Parathyroid adenoma (tissue), 2 donors: Measurements from ENCODE around the gene FAM222A.

Experiments
- H2AFZ ChIP-seq: fragments of 300-600 bp; sonication (generic); one replicate; pipeline ENCODE4 v1.7.0; 2017; ENCODE audit warnings: antibody characterized with exemption, mild to moderate bottlenecking
- H3K27ac ChIP-seq: fragments of 300-600 bp; sonication (generic); one replicate; pipeline ENCODE4 v1.7.0; 2017
- H3K27me3 ChIP-seq: fragments of 300-600 bp; sonication (generic); one replicate; pipeline ENCODE4 v1.7.0; 2017; ENCODE audit warnings: low read length; ENCODE audit not compliant: control insufficient read depth, insufficient read depth
- H3K36me3 ChIP-seq: fragments of 300-600 bp; sonication (generic); one replicate; pipeline ENCODE4 v1.7.0; 2017; ENCODE audit warnings: low read length; ENCODE audit not compliant: control insufficient read depth, insufficient read depth
- H3K4me1 ChIP-seq: fragments of 300-600 bp; sonication (generic); one replicate; pipeline ENCODE4 v1.7.0; 2017; ENCODE audit warnings: control low read depth
- H3K4me2 ChIP-seq: fragments of 300-600 bp; sonication (generic); one replicate; pipeline ENCODE4 v1.7.0; 2017; ENCODE audit warnings: low read length
- H3K4me3 ChIP-seq: fragments of 300-600 bp; sonication (generic); one replicate; pipeline ENCODE4 v1.7.0; 2017; ENCODE audit warnings: low read depth, low read length
- H3K79me2 ChIP-seq: fragments of 300-600 bp; sonication (generic); one replicate; pipeline ENCODE4 v1.7.0; 2017; ENCODE audit warnings: control low read depth
- H3K9ac ChIP-seq: fragments of 300-600 bp; sonication (generic); one replicate; pipeline ENCODE4 v1.7.0; 2017; ENCODE audit warnings: mild to moderate bottlenecking
- H3K9me3 ChIP-seq: fragments of 300-600 bp; sonication (generic); one replicate; pipeline ENCODE4 v1.7.0; 2017; ENCODE audit warnings: low read length; ENCODE audit not compliant: control insufficient read depth
- CTCF ChIP-seq: fragments of 300-600 bp; sonication (generic); IDR thresholded peaks from one replicate; pipeline ENCODE4 v1.7.0; 2017; ENCODE audit warnings: antibody characterized with exemption, mild to moderate bottlenecking
- donor health status: primary hyperparathyroidism.

FAM222A gene

GRCh38 chr12:109730306-109731145, 16.9 kb downstream of the FAM222A start:
- H3K79me2 ChIP-seq, result no peaks in the 10 kb centered on the region
- no peak overlapping the region for H2AFZ ChIP-seq
- no peak for TF ChIP-seq CTCF
- H3K9ac ChIP-seq, result no peak overlapping the region
- no peaks in the 10 kb centered on the region for H3K27me3 ChIP-seq
- no peak overlapping the region for H3K4me3 ChIP-seq
- no peak overlapping the region for H3K27ac ChIP-seq
- no peaks in the 10 kb centered on the region for H3K9me3 ChIP-seq
- no peak overlapping the region for H3K4me2 ChIP-seq
- H3K4me1 ChIP-seq, result no peaks in the 10 kb centered on the region
- H3K36me3 ChIP-seq, result no peaks in the 10 kb centered on the region

GRCh38 chr12:109731231-109731731, 17.7 kb downstream of the FAM222A start:
- Histone ChIP-seq H3K9ac (no peak overlapping the region), H3K27me3 (no peaks in the 10 kb centered on the region), H2AFZ (no peak overlapping the region), H3K4me3 (no peak overlapping the region), H3K4me2 (no peak overlapping the region), H3K27ac (no peak overlapping the region), H3K79me2 (no peaks in the 10 kb centered on the region), H3K9me3 (no peaks in the 10 kb centered on the region), H3K4me1 (no peaks in the 10 kb centered on the region), H3K36me3 (no peaks in the 10 kb centered on the region)
- no peak for TF ChIP-seq CTCF

GRCh38 chr12:109731806-109732205, 18.2 kb downstream of the FAM222A start:
- H3K79me2 ChIP-seq, result no peaks in the 10 kb centered on the region
- no peak overlapping the region for H2AFZ ChIP-seq
- H3K9ac ChIP-seq, result no peak overlapping the region
- no peaks in the 10 kb centered on the region for H3K36me3 ChIP-seq
- TF ChIP-seq CTCF, result no peak
- H3K27ac ChIP-seq, result no peak overlapping the region
- H3K9me3 ChIP-seq, result no peaks in the 10 kb centered on the region
- H3K4me1 ChIP-seq, result peaks cover 4% of the 10 kb centered on the region
- H3K4me2 ChIP-seq, result no peak overlapping the region
- H3K4me3 ChIP-seq, result no peak overlapping the region
- H3K27me3 ChIP-seq, result no peaks in the 10 kb centered on the region

- H3K27me3 ChIP-seq, result no peaks in the 10 kb centered on the region
- H3K9ac ChIP-seq, result no peak overlapping the region
- H3K4me3 ChIP-seq, result no peak overlapping the region
- no peaks in the 10 kb centered on the region for H3K9me3 ChIP-seq
- no peak for TF ChIP-seq CTCF
- H3K4me2 ChIP-seq, result no peak overlapping the region
- no peaks in the 10 kb centered on the region for H3K79me2 ChIP-seq
- peak overlapping the region; percentile 38 for H2AFZ ChIP-seq
- H3K27ac ChIP-seq, result no peak overlapping the region
- peaks cover 10% of the 10 kb centered on the region for H3K4me1 ChIP-seq
- no peaks in the 10 kb centered on the region for H3K36me3 ChIP-seq
Measured at GRCh38 chr12:109732321-109733305, 19.0 kb downstream of the FAM222A start.
